ENCODE data around the gene CCDC27. TPM values are rescaled to one million over a fixed set of nuclear protein-coding genes. Genes with fewer than 3 reads are reported as not detected.
A peak's percentile ranks its signal among the peaks of the same experiment; 100 is the strongest.

Gene CCDC27
- total RNA-seq, 1 donor from 2014 or later, result not detected

DNA sequence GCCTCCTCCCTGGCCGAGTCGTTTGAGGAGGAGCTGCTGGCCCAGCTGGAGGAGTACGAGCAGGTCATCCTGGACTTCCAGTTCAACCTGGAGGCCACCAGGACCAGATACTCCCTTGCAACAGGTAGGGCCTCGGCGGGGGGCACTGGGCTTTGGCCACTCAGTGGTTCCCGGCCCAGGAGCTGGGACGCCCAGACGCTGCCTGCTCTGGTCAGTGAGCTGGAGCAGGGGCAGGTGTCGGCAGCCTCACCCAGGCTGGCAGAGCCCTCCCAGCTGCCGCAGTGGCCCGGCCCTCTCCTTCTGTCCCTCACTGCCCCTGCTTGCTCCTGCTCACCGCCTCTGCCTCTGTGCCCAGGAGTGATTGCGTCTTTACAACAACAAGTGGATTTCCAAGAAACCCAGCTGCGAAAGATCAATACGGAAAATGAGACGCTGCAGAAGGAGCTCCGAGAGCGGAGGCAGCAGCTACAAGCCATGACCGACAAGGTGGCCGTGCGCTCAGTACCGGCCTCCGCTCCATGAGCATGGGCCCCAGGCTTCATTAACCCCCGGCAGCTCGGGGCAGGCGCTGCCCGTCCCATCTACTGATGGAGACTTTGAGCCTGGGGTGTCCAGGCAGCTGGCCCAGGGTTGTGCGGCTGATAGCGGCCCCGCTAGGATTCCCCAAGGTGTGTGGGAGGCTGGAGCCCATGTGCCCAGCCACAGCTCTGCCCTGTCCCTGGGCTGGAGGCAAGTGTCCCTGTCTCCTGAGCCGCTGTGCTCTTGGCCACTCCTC lies 11.3 kb downstream of the CCDC27 start:
- no peak overlapping the region for H3K4me3 ChIP-seq (ENCODE audit: low read depth, low read length)
- DNase-seq (ENCODE audit: low read depth), result no peak
- TF ChIP-seq, protein P1, sequence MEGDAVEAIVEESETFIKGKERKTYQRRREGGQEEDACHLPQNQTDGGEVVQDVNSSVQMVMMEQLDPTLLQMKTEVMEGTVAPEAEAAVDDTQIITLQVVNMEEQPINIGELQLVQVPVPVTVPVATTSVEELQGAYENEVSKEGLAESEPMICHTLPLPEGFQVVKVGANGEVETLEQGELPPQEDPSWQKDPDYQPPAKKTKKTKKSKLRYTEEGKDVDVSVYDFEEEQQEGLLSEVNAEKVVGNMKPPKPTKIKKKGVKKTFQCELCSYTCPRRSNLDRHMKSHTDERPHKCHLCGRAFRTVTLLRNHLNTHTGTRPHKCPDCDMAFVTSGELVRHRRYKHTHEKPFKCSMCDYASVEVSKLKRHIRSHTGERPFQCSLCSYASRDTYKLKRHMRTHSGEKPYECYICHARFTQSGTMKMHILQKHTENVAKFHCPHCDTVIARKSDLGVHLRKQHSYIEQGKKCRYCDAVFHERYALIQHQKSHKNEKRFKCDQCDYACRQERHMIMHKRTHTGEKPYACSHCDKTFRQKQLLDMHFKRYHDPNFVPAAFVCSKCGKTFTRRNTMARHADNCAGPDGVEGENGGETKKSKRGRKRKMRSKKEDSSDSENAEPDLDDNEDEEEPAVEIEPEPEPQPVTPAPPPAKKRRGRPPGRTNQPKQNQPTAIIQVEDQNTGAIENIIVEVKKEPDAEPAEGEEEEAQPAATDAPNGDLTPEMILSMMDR (IDR thresholded peaks at IDR 0.05; ENCODE audit: insufficient read depth, low read length, poor library complexity, severe bottlenecking), result no peak
- H3K36me3 ChIP-seq (ENCODE audit: control insufficient read depth, insufficient read depth, low read length), result no peaks in the 10 kb centered on the region
- peaks cover 24% of the 10 kb centered on the region for H3K27me3 ChIP-seq (ENCODE audit: control insufficient read depth, insufficient read depth, low read length)

DNA sequence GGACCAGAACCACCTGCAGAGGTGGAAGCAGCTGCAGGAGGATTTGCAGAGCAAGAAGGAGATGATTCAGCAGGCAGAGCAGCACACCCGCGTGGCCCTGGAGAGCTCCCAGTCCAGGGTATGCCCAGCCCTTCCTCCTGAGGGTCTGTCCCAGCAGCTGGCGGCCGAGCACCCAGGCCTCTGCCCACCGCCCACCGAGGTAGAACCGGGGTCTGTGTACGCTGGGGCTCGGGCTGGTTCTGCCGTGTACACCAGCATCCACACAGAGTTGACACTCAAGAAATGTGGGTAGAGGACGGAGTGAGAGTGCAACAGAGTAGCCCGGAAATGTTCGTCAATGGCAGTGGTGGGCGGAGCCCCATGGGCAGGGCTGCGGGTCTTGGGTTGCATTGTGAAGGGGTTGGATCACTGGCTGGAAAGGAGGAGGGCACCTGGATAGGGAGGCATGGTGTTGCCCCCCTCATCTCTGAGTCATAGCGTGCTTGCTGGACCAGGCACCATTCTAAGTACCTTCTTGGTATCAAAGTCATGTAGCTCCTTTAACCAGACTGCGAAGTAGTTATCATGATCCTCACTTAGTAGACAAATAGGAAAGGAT lies 15.2 kb downstream of the CCDC27 start:
- TF ChIP-seq, protein P1 (IDR thresholded peaks at IDR 0.05; ENCODE audit: insufficient read depth, low read length, poor library complexity, severe bottlenecking), result no peak
- no peak for DNase-seq (ENCODE audit: low read depth)
- peaks cover 28% of the 10 kb centered on the region for H3K27me3 ChIP-seq (ENCODE audit: control insufficient read depth, insufficient read depth, low read length)

DNA sequence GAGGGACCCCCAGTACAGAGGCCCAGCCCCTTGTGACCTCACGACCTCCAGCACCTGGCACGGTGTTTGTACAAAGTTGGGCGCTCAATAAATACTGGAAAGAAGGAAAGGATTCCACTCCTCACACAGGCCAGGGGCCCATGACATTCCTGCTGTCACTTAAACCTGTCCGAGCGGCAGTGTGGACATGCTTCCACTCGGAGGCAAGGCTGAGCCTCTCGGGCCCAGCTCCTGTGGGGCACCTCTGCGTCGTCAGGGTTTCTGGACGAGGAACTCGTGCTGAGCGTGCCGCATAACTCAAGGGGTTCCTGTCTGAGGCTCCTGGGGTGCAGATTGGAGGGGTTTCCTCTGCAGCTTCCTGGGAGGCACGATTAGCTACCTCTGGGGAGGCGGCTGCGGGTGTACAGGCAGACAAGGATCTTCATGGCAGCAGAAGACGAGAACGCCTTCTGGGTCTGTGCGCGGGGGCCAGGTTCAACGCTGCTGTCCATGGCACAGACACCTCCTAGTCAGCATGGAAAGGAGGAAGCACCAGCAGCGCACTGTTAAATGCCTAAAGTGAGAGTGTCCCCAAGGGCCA lies 16.7 kb downstream of the CCDC27 start:
- TF ChIP-seq, protein P1 (IDR thresholded peaks at IDR 0.05; ENCODE audit: insufficient read depth, low read length, poor library complexity, severe bottlenecking), result no peak
- DNase-seq (ENCODE audit: low read depth), result no peak
- H3K27me3 ChIP-seq (ENCODE audit: control insufficient read depth, insufficient read depth, low read length), result peaks cover 13% of the 10 kb centered on the region
- H3K36me3 ChIP-seq (ENCODE audit: control insufficient read depth, insufficient read depth, low read length), result no peaks in the 10 kb centered on the region
- H3K4me3 ChIP-seq (ENCODE audit: low read depth, low read length), result no peak overlapping the region

More for the DNA sequence above, 15.2 kb downstream of the CCDC27 start:
- H3K36me3 ChIP-seq (ENCODE audit: control insufficient read depth, insufficient read depth, low read length), result no peaks in the 10 kb centered on the region
- H3K4me3 ChIP-seq (ENCODE audit: low read depth, low read length), result no peak overlapping the region

DNA sequence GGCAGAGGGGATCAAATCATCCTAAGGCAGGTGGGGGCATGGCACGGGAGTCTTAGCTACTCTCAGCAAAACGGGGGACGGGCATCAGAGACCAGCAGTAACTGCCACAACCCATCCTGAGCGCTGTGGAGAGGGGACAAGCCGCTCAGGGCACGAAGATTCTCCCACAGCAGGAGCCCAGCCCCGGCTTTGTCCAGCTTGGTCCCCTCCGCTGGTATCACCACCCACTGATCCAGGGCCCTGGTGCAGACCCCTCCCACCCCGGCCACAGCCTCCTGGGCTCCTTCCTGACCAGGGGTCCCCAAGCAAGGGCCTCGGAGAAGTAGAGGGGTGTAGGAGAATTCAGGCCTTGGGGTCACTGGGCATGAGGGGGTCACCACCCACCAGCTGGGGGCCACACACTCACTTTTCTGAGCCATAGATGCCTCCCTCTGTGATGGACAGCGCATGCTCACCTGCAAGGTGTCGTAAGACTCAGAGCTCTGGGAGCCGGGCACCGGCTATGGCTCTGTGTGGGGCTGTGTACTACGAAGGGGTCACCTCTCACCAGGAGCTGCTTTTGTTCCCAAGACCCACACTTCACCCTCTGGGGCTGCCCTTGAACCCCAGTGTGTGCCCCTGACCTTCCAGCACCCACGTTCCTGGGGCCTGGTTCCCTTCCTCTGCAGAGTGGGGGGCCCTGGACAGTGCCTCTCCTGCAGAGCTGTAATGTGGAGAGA lies 18.0 kb downstream of the CCDC27 start:
- TF ChIP-seq, protein P1 (IDR thresholded peaks at IDR 0.05; ENCODE audit: insufficient read depth, low read length, poor library complexity, severe bottlenecking), result no peak
- DNase-seq (ENCODE audit: low read depth), result no peak
- peaks cover 8% of the 10 kb centered on the region for H3K27me3 ChIP-seq (ENCODE audit: control insufficient read depth, insufficient read depth, low read length)
- H3K4me3 ChIP-seq (ENCODE audit: low read depth, low read length), result no peak overlapping the region
- H3K36me3 ChIP-seq (ENCODE audit: control insufficient read depth, insufficient read depth, low read length), result no peaks in the 10 kb centered on the region

DNA sequence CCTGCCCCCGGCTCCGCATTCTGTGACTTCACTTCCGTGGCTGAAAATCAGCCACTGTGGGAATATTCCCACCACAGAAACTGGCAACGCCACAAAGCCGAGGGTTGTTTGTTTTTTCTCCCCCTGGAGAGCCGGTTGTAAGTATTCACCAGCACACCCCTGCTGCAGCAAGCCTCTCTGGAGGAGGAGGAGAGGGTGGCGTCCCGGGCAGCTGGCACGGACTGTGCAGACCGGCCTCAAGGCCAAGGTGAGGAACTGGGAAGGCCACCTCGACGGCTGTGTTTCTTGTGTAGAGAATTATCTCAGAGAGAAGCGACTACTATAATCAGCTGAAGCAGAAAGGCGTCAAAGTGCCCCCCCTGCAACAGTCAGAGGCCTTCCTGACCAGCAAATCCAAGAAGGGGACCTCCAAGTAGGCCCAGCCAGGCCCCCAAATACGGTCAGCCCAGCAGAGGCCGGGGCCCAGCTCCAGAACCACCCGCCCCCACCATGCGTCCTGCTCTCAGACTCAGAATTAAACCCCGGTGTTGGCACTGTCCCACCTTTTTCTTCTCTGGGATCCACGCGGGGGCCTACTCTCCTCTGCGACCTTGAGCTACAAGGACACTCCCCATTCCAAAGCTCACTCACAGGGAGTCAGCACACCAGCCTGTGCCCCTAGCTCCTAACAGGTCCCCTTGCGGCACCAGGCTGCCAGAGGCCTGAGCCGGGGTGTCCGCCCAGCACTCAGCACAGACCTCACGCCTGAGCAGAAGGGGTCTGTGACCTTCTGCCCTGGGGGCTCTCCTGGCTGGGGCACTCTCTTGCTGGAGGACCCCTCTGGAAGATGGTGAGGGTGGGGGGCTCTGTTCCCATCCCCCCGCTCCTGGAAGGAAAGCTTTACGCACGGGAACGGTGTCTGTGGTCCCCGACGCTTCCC lies 19.1 kb downstream of the CCDC27 start:
- no peak for DNase-seq (ENCODE audit: low read depth)
- H3K36me3 ChIP-seq (ENCODE audit: control insufficient read depth, insufficient read depth, low read length), result no peaks in the 10 kb centered on the region
- H3K27me3 ChIP-seq (ENCODE audit: control insufficient read depth, insufficient read depth, low read length), result peaks cover 8% of the 10 kb centered on the region
- TF ChIP-seq, protein P1 (IDR thresholded peaks at IDR 0.05; ENCODE audit: insufficient read depth, low read length, poor library complexity, severe bottlenecking), result no peak
- H3K4me3 ChIP-seq (ENCODE audit: low read depth, low read length), result peak overlapping the region; percentile 52
